CD14-positive monocyte (primary cell): Measurements from ENCODE around the gene PRAMEF2. TPM values are rescaled to one million over a fixed set of nuclear protein-coding genes. Genes with fewer than 3 reads are reported as not detected.
"Not testable (repeated sequence)": the region's sequence is repeated elsewhere in the genome, so short reads cannot be mapped to it uniquely, and the experiment has no call there.

Source experiments
- DNase-seq, 3 donors: peaks; one replicate each; pipeline ENCODE4 v3.0.0-alpha.2; 2011 to 2022
- H2AFZ ChIP-seq: 2 replicates; pipeline ENCODE4 v1.6.0; 2012; ENCODE audit warnings: mild to moderate bottlenecking, low read depth, low read length, inconsistent platforms; ENCODE audit not compliant: insufficient read depth, poor library complexity, severe bottlenecking
- H3K27ac ChIP-seq, 2 donors: 1 replicate in 1 of 2; 2 replicates in 1 of 2; pipeline ENCODE4 v1.5.1; 2012 to 2013; ENCODE audit warnings: low read length in 2 of 2, control low read depth in 1 of 2, inconsistent platforms in 1 of 2, low read depth in 1 of 2, mild to moderate bottlenecking in 1 of 2
- H3K27me3 ChIP-seq, 2 donors: one replicate each; pipeline versions ENCODE4 v1.6.0 to v1.6.1; 2011 to 2013; ENCODE audit warnings: low read length in 2 of 2; ENCODE audit not compliant: control insufficient read depth in 2 of 2, insufficient read depth in 2 of 2
- H3K36me3 ChIP-seq, 2 donors: replicated peaks in 1 of 2; 1 replicate in 1 of 2; 2 replicates in 1 of 2; pipeline versions ENCODE4 v1.5.1 to v1.6.1; 2012 to 2013; ENCODE audit warnings: low read length in 2 of 2, control low read depth in 1 of 2, inconsistent platforms in 1 of 2, mild to moderate bottlenecking in 1 of 2; ENCODE audit not compliant: insufficient read depth in 2 of 2, control insufficient read depth in 1 of 2
- H3K4me1 ChIP-seq, 2 donors: 1 replicate in 1 of 2; 2 replicates in 1 of 2; pipeline versions ENCODE4 v1.5.1 to v1.6.1; 2012 to 2013; ENCODE audit warnings: low read length in 2 of 2, control low read depth in 1 of 2, inconsistent platforms in 1 of 2, mild to moderate bottlenecking in 1 of 2, moderate library complexity in 1 of 2; ENCODE audit not compliant: insufficient read depth in 2 of 2, control insufficient read depth in 1 of 2
- H3K4me2 ChIP-seq: replicated peaks from 2 replicates; pipeline ENCODE3; 2012; ENCODE audit warnings: low read length, moderate library complexity, mild to moderate bottlenecking; ENCODE audit not compliant: poor library complexity, severe bottlenecking; ENCODE audit errors: extremely low read depth
- H3K4me3 ChIP-seq, 3 experiments: fragments of 200-600 bp in 1 of 3; sonication (generic) in 1 of 3; replicated peaks in 1 of 3; 1 replicate in 2 of 3; 2 replicates in 1 of 3; pipeline ENCODE4 v1.5.1; 2011 to 2013; ENCODE audit warnings: low read length in 3 of 3, mild to moderate bottlenecking in 3 of 3, control low read depth in 2 of 3, low read depth in 2 of 3, inconsistent platforms in 1 of 3, moderate library complexity in 1 of 3
- H3K79me2 ChIP-seq: 2 replicates; pipeline ENCODE4 v1.6.0; 2012; ENCODE audit warnings: mild to moderate bottlenecking, control low read depth, inconsistent platforms, low read length, moderate library complexity; ENCODE audit not compliant: insufficient read depth
- H3K9ac ChIP-seq: 2 replicates; pipeline ENCODE4 v1.6.0; 2017; ENCODE audit warnings: low read length, mild to moderate bottlenecking; ENCODE audit not compliant: insufficient read depth, poor library complexity, severe bottlenecking
- H3K9me3 ChIP-seq, 2 donors: replicated peaks in 1 of 2; 1 replicate in 1 of 2; 2 replicates in 1 of 2; pipeline versions ENCODE4 v1.5.1 to v1.6.1; 2012 to 2013; ENCODE audit warnings: low read length in 2 of 2, control low read depth in 1 of 2; ENCODE audit not compliant: control insufficient read depth in 1 of 2, insufficient read depth in 1 of 2
- H4K20me1 ChIP-seq: 2 replicates; pipeline ENCODE4 v1.6.0; 2012; ENCODE audit warnings: mild to moderate bottlenecking, low read length, control low read depth, moderate library complexity; ENCODE audit not compliant: insufficient read depth
- H3K27ac Mint-ChIP-seq, 7 donors: one replicate each; pipeline ENCODE4 v1.8.0; 2020; ENCODE audit warnings: mild to moderate bottlenecking in 7 of 7, mixed read lengths in 7 of 7, moderate library complexity in 6 of 7, inconsistent platforms in 2 of 7
- H3K27me3 Mint-ChIP-seq, 3 donors: one replicate each; pipeline ENCODE4 v1.8.0; 2021 to 2022; ENCODE audit warnings: low read depth in 3 of 3, mild to moderate bottlenecking in 3 of 3, mixed read lengths in 3 of 3, moderate library complexity in 3 of 3, inconsistent platforms in 1 of 3
- H3K36me3 Mint-ChIP-seq, 2 donors: one replicate each; pipeline ENCODE4 v1.8.0; 2020; ENCODE audit warnings: mixed read lengths in 2 of 2, inconsistent platforms in 1 of 2, mild to moderate bottlenecking in 1 of 2
- H3K4me1 Mint-ChIP-seq: one replicate; pipeline ENCODE4 v1.8.0; 2020; ENCODE audit warnings: mild to moderate bottlenecking, mixed read lengths
- H3K4me3 Mint-ChIP-seq, 2 donors: one replicate each; pipeline ENCODE4 v1.8.0; 2020; ENCODE audit warnings: mild to moderate bottlenecking in 2 of 2, mixed read lengths in 2 of 2, moderate library complexity in 1 of 2
- H3K9me3 Mint-ChIP-seq, 7 donors: one replicate each; pipeline ENCODE4 v1.8.0; 2020 to 2022; ENCODE audit warnings: mixed read lengths in 7 of 7, mild to moderate bottlenecking in 6 of 7, moderate library complexity in 6 of 7, inconsistent platforms in 2 of 7
- WGBS: methylation state at CpG from one replicate; pipeline ENCODE4 v1.1.5; 2013; ENCODE audit warnings: missing lambda C conversion rate; ENCODE audit not compliant: insufficient coverage; 5-methylcytosine and 5-hydroxymethylcytosine counted together
- intact Hi-C, 2 donors: fragments of 100-400 bp; cut with micrococcal nuclease; formaldehyde crosslinking; loops; one replicate each; pipeline versions ENCODE4 v1.15.0 to v1.15.1; 2023
- polyA plus RNA-seq, 3 donors: library from polyadenylated mRNA; depleted of rRNA in 1 of 3; unstranded in 2 of 3; stranded (reverse) in 1 of 3; fragments of 300-500 nt in 2 of 3; fragments of >200 nt in 1 of 3; fragmentation: Illumina TruSeq in 2 of 3; gene quantifications; 1 replicate in 2 of 3; 2 replicates in 1 of 3; pipeline ENCODE4 v1.2.3, GENCODE V29; 2012 to 2021

PRAMEF2 gene
- polyA plus RNA-seq, 3 donors: not detected

- WGBS: no CpG with 5 or more reads among the region's 1 CpG
- H3K27me3 ChIP-seq, H3K27me3 Mint-ChIP-seq, intact Hi-C loops, H3K4me1 Mint-ChIP-seq, H4K20me1 ChIP-seq, H3K4me2 ChIP-seq, H3K36me3 ChIP-seq, H2AFZ ChIP-seq, H3K27ac ChIP-seq, H3K4me3 ChIP-seq, H3K9me3 ChIP-seq, H3K36me3 Mint-ChIP-seq, H3K9me3 Mint-ChIP-seq, H3K9ac ChIP-seq, H3K4me3 Mint-ChIP-seq, DNase-seq, H3K4me1 ChIP-seq, H3K27ac Mint-ChIP-seq, H3K79me2 ChIP-seq: not testable (repeated sequence)
Measured at GRCh38 chr1:12898170-12898569, 41.3 kb downstream of the PRAMEF2 start, which contains the start of gene PRAMEF10. Gene PRAMEF10 (minus strand): TSS chr1:12898270. CDS start chr1:12895847, 2,423 bp downstream.

DNA sequence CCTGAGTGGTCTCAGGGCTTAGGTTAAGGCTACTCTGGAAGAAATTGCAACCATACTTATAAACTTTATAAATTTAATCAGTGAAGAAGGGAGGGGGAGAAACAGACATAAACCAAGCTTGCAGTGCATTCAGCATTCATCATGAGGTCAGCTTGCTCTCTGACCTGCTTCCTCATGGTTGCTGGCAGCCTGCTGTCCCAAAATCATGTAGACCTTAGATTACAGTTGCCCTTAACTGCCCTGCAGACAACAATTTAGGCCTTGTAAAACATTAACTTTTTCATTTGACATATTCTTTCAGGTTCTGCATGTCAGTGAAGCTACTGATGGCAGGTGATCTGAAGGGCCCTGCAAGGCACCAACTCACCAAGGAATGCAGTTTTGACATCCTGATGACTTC is 42.3 kb downstream of the PRAMEF2 start:
- not testable (repeated sequence) for H3K27ac Mint-ChIP-seq

GRCh38 chr1:12903793-12904572 is 47.1 kb downstream of the PRAMEF2 start:
- H3K27me3 ChIP-seq, H3K4me2 ChIP-seq, DNase-seq, H3K36me3 Mint-ChIP-seq, H3K27me3 Mint-ChIP-seq, H2AFZ ChIP-seq, H3K4me1 Mint-ChIP-seq, H3K36me3 ChIP-seq, H3K4me3 Mint-ChIP-seq, H3K9ac ChIP-seq, H3K9me3 ChIP-seq, H3K27ac Mint-ChIP-seq, intact Hi-C loops, H3K27ac ChIP-seq, H3K4me3 ChIP-seq, H4K20me1 ChIP-seq, H3K79me2 ChIP-seq, H3K4me1 ChIP-seq, H3K9me3 Mint-ChIP-seq: not testable (repeated sequence)
- WGBS: no CpG with 5 or more reads among the region's 5 CpGs

More for the DNA sequence above, 42.3 kb downstream of the PRAMEF2 start:
- H3K4me3 ChIP-seq, H2AFZ ChIP-seq, H3K27me3 Mint-ChIP-seq, H3K9ac ChIP-seq, DNase-seq, H4K20me1 ChIP-seq, H3K9me3 ChIP-seq, H3K4me1 ChIP-seq, H3K79me2 ChIP-seq, H3K36me3 Mint-ChIP-seq, H3K9me3 Mint-ChIP-seq, H3K27ac ChIP-seq, H3K4me3 Mint-ChIP-seq, H3K4me2 ChIP-seq, intact Hi-C loops, H3K27me3 ChIP-seq, H3K36me3 ChIP-seq, H3K4me1 Mint-ChIP-seq: not testable (repeated sequence)

Other genes starting within 250 kb of the PRAMEF2 start
- under 1 TPM; 0.23 to 0.59 (median 0.29) TPM for gene DHRS3, start 238.9 kb upstream of the PRAMEF2 start, polyA plus RNA-seq
- gene AADACL4, start 213.0 kb upstream of the PRAMEF2 start, polyA plus RNA-seq: not detected
- gene AADACL3, start 141.0 kb upstream of the PRAMEF2 start, polyA plus RNA-seq: not detected
- gene CFAP107, start 110.9 kb upstream of the PRAMEF2 start, polyA plus RNA-seq: not detected
- not detected for gene PRAMEF12, start 83.3 kb upstream of the PRAMEF2 start, polyA plus RNA-seq
- gene PRAMEF1, start 65.7 kb upstream of the PRAMEF2 start, polyA plus RNA-seq: not detected
- gene PRAMEF11, start 25.7 kb upstream of the PRAMEF2 start, polyA plus RNA-seq: not detected
- gene HNRNPCL1, start 8.4 kb upstream of the PRAMEF2 start, polyA plus RNA-seq: not detected
- gene PRAMEF4, start 29.1 kb downstream of the PRAMEF2 start, polyA plus RNA-seq: not detected
- gene PRAMEF10, start 41.2 kb downstream of the PRAMEF2 start, polyA plus RNA-seq: not detected
- gene PRAMEF7, start 59.5 kb downstream of the PRAMEF2 start, polyA plus RNA-seq: not detected
- not detected for gene PRAMEF6, start 90.5 kb downstream of the PRAMEF2 start, polyA plus RNA-seq
- not detected for gene PRAMEF27, start 199.5 kb downstream of the PRAMEF2 start, polyA plus RNA-seq
- not detected for gene HNRNPCL3, start 203.7 kb downstream of the PRAMEF2 start, polyA plus RNA-seq
- gene PRAMEF25, start 213.7 kb downstream of the PRAMEF2 start, polyA plus RNA-seq: not detected